SH-SY5Y (cell line): Measurements from ENCODE around the gene AKR1B1.

ENCODE experiments used
- GATA2 ChIP-seq: IDR thresholded peaks from 2 replicates; pipeline ENCODE4 v1.6.1; 2011; ENCODE audit warnings: mild to moderate bottlenecking, low read depth, low read length
- GATA3 ChIP-seq: IDR thresholded peaks from 2 replicates; pipeline ENCODE4 v1.6.1; 2011; ENCODE audit warnings: low read depth, mild to moderate bottlenecking, low read length, moderate library complexity

DNA sequence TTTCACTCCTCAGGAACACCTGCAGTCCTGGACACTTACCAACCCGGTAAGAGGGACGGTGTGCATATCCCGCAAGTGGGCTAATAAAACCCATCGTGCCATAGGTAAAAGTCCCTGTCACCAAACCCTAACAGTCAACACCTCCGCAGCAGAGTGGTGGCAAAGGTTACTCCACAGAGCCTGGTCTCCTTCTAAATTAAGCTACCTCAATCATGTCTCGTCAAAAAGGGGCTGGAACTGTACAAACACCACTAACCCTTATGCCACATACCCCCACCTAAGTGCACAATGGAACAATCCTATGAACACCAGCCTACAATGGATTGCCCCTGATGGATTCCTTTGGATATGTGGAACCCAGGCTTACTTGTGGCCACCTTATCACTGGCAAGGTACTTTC lies 9.6 kb upstream of the AKR1B1 start:
- TF ChIP-seq GATA2 (no peak), GATA3 (no peak)
